Keratinocyte (primary cell): ENCODE measurements around the gene GREM2.

Source experiments
- CTCF ChIP-seq, 3 experiments: IDR thresholded peaks in 1 of 3; conservative IDR thresholded peaks in 1 of 3; optimal IDR thresholded peaks in 1 of 3; 2 replicates in 2 of 3; 3 replicates in 1 of 3; pipeline versions ENCODE3 to v1.5.1; 2011; ENCODE audit warnings: low read length in 3 of 3, mild to moderate bottlenecking in 3 of 3, moderate library complexity in 2 of 3, control low read depth in 1 of 3, inconsistent platforms in 1 of 3; ENCODE audit not compliant: insufficient read depth in 2 of 3; ENCODE audit errors: extremely low read depth in 1 of 3
- EZH2 ChIP-seq: IDR thresholded peaks from one replicate; pipeline ENCODE4 v1.6.1; 2012; ENCODE audit warnings: inconsistent platforms, mild to moderate bottlenecking, low read length, moderate library complexity

- no peak for TF ChIP-seq CTCF (optimal IDR thresholded peaks at IDR 0.05 in 1 of 3, IDR thresholded peaks at IDR 0.05 in 1 of 3, conservative IDR thresholded peaks at IDR 0.05 in 1 of 3; ENCODE audit: extremely low read depth in 1 of 3, insufficient read depth in 2 of 3, low read length in 3 of 3)
- TF ChIP-seq EZH2 = no peak
These were observed 12.7 kb downstream of the GREM2 start for GRCh38 chr1:240599299-240599698.
